Urinary bladder (tissue), 4 donors: ENCODE results near the gene TRIM49D2. TPM values are rescaled to one million over a fixed set of nuclear protein-coding genes. Genes with fewer than 3 reads are reported as not detected.
"Not testable (repeated sequence)": the region's sequence is repeated elsewhere in the genome, so short reads cannot be mapped to it uniquely, and the experiment has no call there.

Experiments
- DNase-seq: peaks from one replicate; pipeline ENCODE4 v3.0.0-alpha.2; 2015; ENCODE audit errors: extremely low spot score
- H3K27ac ChIP-seq: one replicate; pipeline ENCODE4 v1.5.1; 2013; ENCODE audit warnings: low read depth, mild to moderate bottlenecking, moderate library complexity
- H3K36me3 ChIP-seq: one replicate; pipeline ENCODE4 v1.6.1; 2013; ENCODE audit warnings: mild to moderate bottlenecking, moderate library complexity; ENCODE audit not compliant: insufficient read depth
- H3K4me1 ChIP-seq: one replicate; pipeline ENCODE4 v1.6.1; 2013; ENCODE audit warnings: mild to moderate bottlenecking, moderate library complexity; ENCODE audit not compliant: insufficient read depth
- H3K4me3 ChIP-seq: one replicate; pipeline ENCODE4 v1.5.1; 2013; ENCODE audit warnings: low read depth, low read length
- WGBS: extraction: QIAGEN DNeasy Blood & Tissue Kit; methylation state at CpG from one replicate; pipeline ENCODE4 v1.1.7; 2013; 5-methylcytosine and 5-hydroxymethylcytosine counted together
- polyA plus RNA-seq: library from polyadenylated mRNA; stranded (reverse); fragments of 200-250 nt; gene quantifications from one replicate; pipeline ENCODE4 v1.2.3, GENCODE V29; 2013
- small RNA-seq: library from RNA; depleted of rRNA; stranded (forward); fragments of <200 nt; gene quantifications from one replicate; pipeline ENCODE3, GENCODE V24; 2014
- total RNA-seq: library from RNA; depleted of rRNA; stranded (reverse); fragments of >200 nt; gene quantifications from one replicate; pipeline ENCODE4 v1.2.3, GENCODE V29; 2014
- donor health status: healthy with polysubstance abuse.
- donor health status: healthy.

The TRIM49D2 gene, protein sequence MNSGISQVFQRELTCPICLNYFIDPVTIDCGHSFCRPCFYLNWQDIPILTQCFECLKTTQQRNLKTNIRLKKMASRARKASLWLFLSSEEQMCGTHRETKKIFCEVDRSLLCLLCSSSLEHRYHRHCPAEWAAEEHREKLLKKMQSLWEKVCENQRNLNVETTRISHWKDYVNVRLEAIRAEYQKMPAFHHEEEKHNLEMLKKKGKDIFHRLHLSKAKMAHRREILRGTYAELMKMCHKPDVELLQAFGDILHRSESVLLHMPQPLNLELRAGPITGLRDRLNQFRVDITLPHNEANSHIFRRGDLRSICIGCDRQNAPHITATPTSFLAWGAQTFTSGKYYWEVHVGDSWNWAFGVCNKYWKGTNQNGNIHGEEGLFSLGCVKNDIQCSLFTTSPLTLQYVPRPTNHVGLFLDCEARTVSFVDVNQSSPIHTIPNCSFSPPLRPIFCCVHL
- total RNA-seq, result not detected
- polyA plus RNA-seq, result not detected

- DNase-seq, H3K36me3 ChIP-seq, H3K4me3 ChIP-seq, H3K4me1 ChIP-seq, H3K27ac ChIP-seq: not testable (repeated sequence)
- 95% methylated on average over 2 of the region's 6 CpGs for WGBS
Measured at GRCh38 chr11:89923764-89924163, at the start of gene TRIM49D2. TSS of gene TRIM49D2 (plus strand) at chr11:89924064. CDS start at chr11:89926762, 2,698 bp downstream.

DNA sequence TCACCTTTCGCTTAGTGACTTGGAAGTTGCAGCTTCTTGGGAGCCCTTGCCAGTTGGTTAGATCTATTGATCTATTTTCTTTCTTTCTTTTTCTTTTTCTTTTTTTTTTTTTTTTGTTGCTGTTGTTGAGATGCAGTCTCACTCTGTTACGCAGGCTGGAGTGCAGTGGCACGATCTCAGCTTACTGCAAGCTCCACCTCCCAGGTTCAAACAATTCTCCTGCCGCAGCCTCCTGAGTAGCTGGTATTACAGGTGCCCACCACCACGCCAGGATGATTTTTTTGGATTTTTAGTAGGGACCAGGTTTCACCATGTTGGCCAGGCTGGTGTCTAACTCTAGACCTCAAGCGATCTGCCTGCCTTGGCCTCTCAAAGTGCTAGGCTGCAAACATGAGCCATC lies 46.4 kb upstream of the TRIM49D2 start:
- not testable (repeated sequence) for H3K27ac ChIP-seq, H3K4me3 ChIP-seq, H3K36me3 ChIP-seq, H3K4me1 ChIP-seq, DNase-seq
- WGBS, result 90% methylated on average over 6 of the region's 6 CpGs

GRCh38 chr11:89893245-89893644 lies 30.6 kb upstream of the TRIM49D2 start:
- not testable (repeated sequence) for H3K4me1 ChIP-seq

GRCh38 chr11:89900809-89901208 lies 23.1 kb upstream of the TRIM49D2 start:
- not testable (repeated sequence) for H3K36me3 ChIP-seq, H3K4me1 ChIP-seq, H3K4me3 ChIP-seq, H3K27ac ChIP-seq, DNase-seq
- WGBS, result 92% methylated on average over 8 of the region's 14 CpGs

More at GRCh38 chr11:89893245-89893644, 30.6 kb upstream of the TRIM49D2 start:
- not testable (repeated sequence) for H3K36me3 ChIP-seq, H3K27ac ChIP-seq, DNase-seq, H3K4me3 ChIP-seq
- WGBS, result 84% methylated on average over 2 of the region's 3 CpGs

DNA sequence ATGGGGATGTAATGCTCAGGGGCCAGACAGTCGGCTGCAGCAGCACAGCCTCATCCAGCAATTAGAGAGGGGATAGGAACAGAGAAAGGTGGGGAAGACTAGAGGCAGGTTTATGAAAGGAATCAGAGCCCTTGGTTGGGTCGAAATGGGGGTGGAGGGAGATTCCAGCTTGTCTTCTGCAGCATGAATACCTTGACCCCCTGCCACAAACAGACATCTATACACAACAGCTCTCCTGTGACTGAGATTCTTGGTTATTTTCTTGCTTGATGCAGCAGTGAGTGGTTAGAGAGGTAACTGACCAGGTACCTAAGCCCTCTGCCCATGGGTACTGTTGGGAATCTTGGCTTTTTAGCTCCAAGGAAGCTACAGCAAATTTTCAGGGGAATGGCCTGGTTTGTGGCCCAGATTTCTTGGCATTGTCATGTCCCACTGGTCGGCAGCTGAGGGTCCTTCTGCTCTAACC lies 1.6 kb upstream of the TRIM49D2 start, which contains the start of gene TRIM49D1:
Gene TRIM49D1 (minus strand): TSS at position 51 of the 466 bp plus-strand sequence. CDS start 4,535 bp downstream, outside the sequence.
- no peak within 1 kb of the TSS for H3K4me3 ChIP-seq
- H3K36me3 ChIP-seq, result no peaks in the 10 kb centered on the region
- H3K27ac ChIP-seq, result no peak within 1 kb of the TSS
- no peaks in the 10 kb centered on the region for H3K4me1 ChIP-seq
- no peak for DNase-seq
- 53% methylated on average over 3 of the region's 3 CpGs for whole genome bisulfite sequencing

GRCh38 chr11:89960833-89961232 lies 37.0 kb downstream of the TRIM49D2 start:
- H3K27ac ChIP-seq, DNase-seq, H3K4me1 ChIP-seq, H3K36me3 ChIP-seq, H3K4me3 ChIP-seq: not testable (repeated sequence)
- 84% methylated on average over 4 of the region's 6 CpGs for WGBS

DNA sequence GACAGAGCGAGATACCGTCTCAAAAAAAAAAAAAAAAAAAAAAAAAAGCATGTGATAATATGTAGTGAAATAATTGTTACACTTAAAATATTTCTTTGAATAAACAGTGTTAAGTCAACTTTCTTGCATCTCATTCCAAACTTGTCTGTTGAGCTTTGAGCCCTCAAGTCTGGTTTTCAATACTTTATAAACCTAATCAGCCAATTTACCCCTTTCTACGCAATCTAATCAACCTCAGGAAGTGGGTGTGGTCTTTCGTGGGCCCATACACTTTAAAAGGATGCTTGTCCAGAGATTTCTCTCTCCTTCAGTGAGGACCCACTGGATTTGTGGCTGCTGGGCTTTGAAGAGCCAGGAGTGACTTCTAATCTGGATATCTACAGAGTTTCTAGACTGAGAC lies 41.9 kb downstream of the TRIM49D2 start, which contains the start of gene TRIM64:
Gene TRIM64 (plus strand): TSS at position 301 of the 400 bp plus-strand sequence. CDS start 2,467 bp downstream, outside the sequence.
- H3K27ac ChIP-seq, H3K4me3 ChIP-seq, DNase-seq, H3K36me3 ChIP-seq, H3K4me1 ChIP-seq: not testable (repeated sequence)
- no CpG with 5 or more reads among the region's 4 CpGs for WGBS

Small RNAs within 50 kb of the gene (small RNA-seq; reads per million reads assigned to genes)
- gene AP004607.1, result not detected

Other genes starting within 250 kb of the TRIM49D2 start
- gene TRIM77, start 213.8 kb upstream of the TRIM49D2 start, total RNA-seq, result not detected
- gene TRIM77, start 213.8 kb upstream of the TRIM49D2 start, polyA plus RNA-seq, result not detected
- not detected for gene TRIM49, start 115.5 kb upstream of the TRIM49D2 start, total RNA-seq
- not detected for gene TRIM49, start 115.5 kb upstream of the TRIM49D2 start, polyA plus RNA-seq
- gene TRIM64B, start 45.6 kb upstream of the TRIM49D2 start, total RNA-seq, result not detected
- gene TRIM64B, start 45.6 kb upstream of the TRIM49D2 start, polyA plus RNA-seq, result not detected
- gene TRIM49D1, start 1.8 kb upstream of the TRIM49D2 start, total RNA-seq, result not detected
- gene TRIM49D1, start 1.8 kb upstream of the TRIM49D2 start, polyA plus RNA-seq, result not detected
- gene TRIM64, start 42.0 kb downstream of the TRIM49D2 start, total RNA-seq, result not detected
- not detected for gene TRIM64, start 42.0 kb downstream of the TRIM49D2 start, polyA plus RNA-seq
- not detected for gene TRIM49C, start 107.0 kb downstream of the TRIM49D2 start, total RNA-seq
- not detected for gene TRIM49C, start 107.0 kb downstream of the TRIM49D2 start, polyA plus RNA-seq
- not detected for gene UBTFL1, start 161.9 kb downstream of the TRIM49D2 start, total RNA-seq
- not detected for gene UBTFL1, start 161.9 kb downstream of the TRIM49D2 start, polyA plus RNA-seq
- 49.1 TPM for gene NAALAD2, start 210.6 kb downstream of the TRIM49D2 start, total RNA-seq
- gene NAALAD2, start 210.6 kb downstream of the TRIM49D2 start, polyA plus RNA-seq, result 1.7 TPM